ENCODE data around the gene NYAP1. TPM values are rescaled to one million over a fixed set of nuclear protein-coding genes. Genes with fewer than 3 reads are reported as not detected.

The NYAP1 gene
- total RNA-seq, 1 donor from 2014 or later = 5.2 TPM

GRCh38 chr7:100456562-100456961, 27.2 kb upstream of the NYAP1 start:
- Mint-ChIP-seq H3K4me3 (no peak overlapping the region), H3K4me1 (peaks cover 3% of the 10 kb centered on the region), H3K27ac (ENCODE audit: unreplicated experiment) (no peak overlapping the region), H3K36me3 (ENCODE audit: low read depth) (no peaks in the 10 kb centered on the region), H3K9me3 (no peaks in the 10 kb centered on the region), H3K27me3 (ENCODE audit: low read depth) (no peaks in the 10 kb centered on the region)
- TF ChIP-seq, protein P1, sequence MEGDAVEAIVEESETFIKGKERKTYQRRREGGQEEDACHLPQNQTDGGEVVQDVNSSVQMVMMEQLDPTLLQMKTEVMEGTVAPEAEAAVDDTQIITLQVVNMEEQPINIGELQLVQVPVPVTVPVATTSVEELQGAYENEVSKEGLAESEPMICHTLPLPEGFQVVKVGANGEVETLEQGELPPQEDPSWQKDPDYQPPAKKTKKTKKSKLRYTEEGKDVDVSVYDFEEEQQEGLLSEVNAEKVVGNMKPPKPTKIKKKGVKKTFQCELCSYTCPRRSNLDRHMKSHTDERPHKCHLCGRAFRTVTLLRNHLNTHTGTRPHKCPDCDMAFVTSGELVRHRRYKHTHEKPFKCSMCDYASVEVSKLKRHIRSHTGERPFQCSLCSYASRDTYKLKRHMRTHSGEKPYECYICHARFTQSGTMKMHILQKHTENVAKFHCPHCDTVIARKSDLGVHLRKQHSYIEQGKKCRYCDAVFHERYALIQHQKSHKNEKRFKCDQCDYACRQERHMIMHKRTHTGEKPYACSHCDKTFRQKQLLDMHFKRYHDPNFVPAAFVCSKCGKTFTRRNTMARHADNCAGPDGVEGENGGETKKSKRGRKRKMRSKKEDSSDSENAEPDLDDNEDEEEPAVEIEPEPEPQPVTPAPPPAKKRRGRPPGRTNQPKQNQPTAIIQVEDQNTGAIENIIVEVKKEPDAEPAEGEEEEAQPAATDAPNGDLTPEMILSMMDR (conservative IDR thresholded peaks at IDR 0.05) = no peak
- no peak for DNase-seq (ENCODE audit: low read depth, low spot score)

- Mint-ChIP-seq H3K27me3 (ENCODE audit: low read depth) (no peaks in the 10 kb centered on the region), H3K4me3 (no peak overlapping the region), H3K4me1 (peaks cover 3% of the 10 kb centered on the region), H3K9me3 (no peaks in the 10 kb centered on the region), H3K36me3 (ENCODE audit: low read depth) (no peaks in the 10 kb centered on the region), H3K27ac (ENCODE audit: unreplicated experiment) (no peak overlapping the region)
- DNase-seq (ENCODE audit: low read depth, low spot score) = no peak
- TF ChIP-seq, protein P1 (conservative IDR thresholded peaks at IDR 0.05) = no peak
Measured at GRCh38 chr7:100457033-100457432, 26.7 kb upstream of the NYAP1 start.

- no peak within 1 kb of the TSS for H3K4me3 Mint-ChIP-seq
- no peak for DNase-seq (ENCODE audit: low read depth, low spot score)
- H3K27me3 Mint-ChIP-seq (ENCODE audit: low read depth) = no peaks in the 10 kb centered on the region
- peaks cover 8% of the 10 kb centered on the region for H3K4me1 Mint-ChIP-seq
- TF ChIP-seq, protein P1 (conservative IDR thresholded peaks at IDR 0.05) = no peak
- no peaks in the 10 kb centered on the region for H3K9me3 Mint-ChIP-seq
- H3K36me3 Mint-ChIP-seq (ENCODE audit: low read depth) = no peaks in the 10 kb centered on the region
- peak within 1 kb of the TSS; percentile 85 for H3K27ac Mint-ChIP-seq (ENCODE audit: unreplicated experiment)
Measured at GRCh38 chr7:100464210-100464660, 19.5 kb upstream of the NYAP1 start, which contains the start of gene SPACDR. Gene SPACDR, minus strand, starts transcription at chr7:100464260. Its CDS starts 235 bp downstream, at chr7:100464025.

DNA sequence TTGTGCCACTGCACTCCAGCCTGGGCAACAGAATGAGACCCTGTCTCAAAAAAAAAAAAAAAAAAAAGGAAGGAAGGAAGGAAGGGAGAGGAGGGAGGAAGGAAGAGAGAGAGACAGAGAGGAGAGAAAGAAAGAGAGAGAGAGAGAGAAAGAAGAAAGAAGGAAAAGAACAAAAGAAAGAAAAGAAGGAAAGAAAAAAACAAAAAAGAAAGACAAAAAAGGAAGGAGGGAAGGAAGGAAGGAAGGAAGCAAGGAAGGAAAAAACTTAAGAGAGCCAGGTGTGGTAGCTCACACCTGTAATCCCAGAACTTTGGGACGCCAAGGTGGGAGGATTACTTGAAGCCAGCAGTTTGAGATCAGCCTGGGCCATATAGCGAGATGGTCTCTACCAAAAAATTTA, 18.9 kb upstream of the NYAP1 start:
- Mint-ChIP-seq H3K27me3 (ENCODE audit: low read depth) (no peaks in the 10 kb centered on the region), H3K4me1 (peaks cover 8% of the 10 kb centered on the region), H3K9me3 (no peaks in the 10 kb centered on the region), H3K4me3 (no peak overlapping the region), H3K27ac (ENCODE audit: unreplicated experiment) (no peak overlapping the region), H3K36me3 (ENCODE audit: low read depth) (no peaks in the 10 kb centered on the region)
- TF ChIP-seq, protein P1 (conservative IDR thresholded peaks at IDR 0.05) = no peak
- no peak for DNase-seq (ENCODE audit: low read depth, low spot score)

DNA sequence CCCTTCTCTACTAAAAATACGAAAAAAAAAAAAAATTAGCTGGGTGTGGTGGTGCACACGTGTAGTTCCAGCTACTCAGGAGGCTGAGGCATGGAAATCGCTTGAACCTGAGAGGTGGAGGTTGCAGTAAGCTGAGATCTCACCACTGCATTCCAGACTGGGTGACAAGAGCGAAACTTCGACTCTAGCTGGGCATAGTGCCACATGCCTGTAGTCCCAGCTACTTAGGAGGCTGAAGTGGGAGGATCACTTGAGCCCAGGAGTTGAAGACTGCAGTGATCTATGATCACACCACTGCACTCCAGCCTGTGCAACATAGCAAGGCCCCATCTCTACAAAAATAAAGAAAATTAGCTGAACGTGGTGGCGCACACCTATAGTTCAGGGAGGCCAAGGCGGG, 18.4 kb upstream of the NYAP1 start:
- TF ChIP-seq, protein P1 (conservative IDR thresholded peaks at IDR 0.05) = no peak
- Mint-ChIP-seq H3K27me3 (ENCODE audit: low read depth) (no peaks in the 10 kb centered on the region), H3K27ac (ENCODE audit: unreplicated experiment) (no peak overlapping the region), H3K9me3 (no peaks in the 10 kb centered on the region), H3K4me3 (no peak overlapping the region), H3K36me3 (ENCODE audit: low read depth) (no peaks in the 10 kb centered on the region), H3K4me1 (peaks cover 8% of the 10 kb centered on the region)
- DNase-seq (ENCODE audit: low read depth, low spot score) = no peak

Measured in neural crest cell (in vitro differentiated cells).